T-cell (primary cell): ENCODE data around the gene PRKCA. TPM values are rescaled to one million over a fixed set of nuclear protein-coding genes. Genes with fewer than 3 reads are reported as not detected.
A peak's percentile ranks its signal among the peaks of the same experiment; 100 is the strongest.

ENCODE experiments used
- ATAC-seq, 4 experiments: fragments of 200-7000 bp in 3 of 4; fragments of 150-1000 bp in 1 of 4; cut with Tn5 transposase; replicated peaks in 1 of 4; 1 replicate in 3 of 4; 2 replicates in 1 of 4; pipeline ENCODE4 v1.10.0; 2021; ENCODE audit warnings: moderate library complexity in 3 of 4, mild to moderate bottlenecking in 2 of 4, moderate number of reproducible peaks in 1 of 4
- CTCF ChIA-PET, 2 donors: fragments of 300-600 bp; sonication (Branson Sonifier 250); formaldehyde crosslinking; loops; one replicate each; lab custom pipeline; 2022; ENCODE audit warnings: antibody characterized with exemption in 2 of 2; lab: Charles Lee
- POLR2A ChIA-PET, 2 donors: fragments of 300-600 bp; sonication (Branson Sonifier 250); formaldehyde crosslinking; loops; one replicate each; lab custom pipeline; 2022; ENCODE audit warnings: antibody characterized with exemption in 2 of 2; lab: Charles Lee
- DNase-seq, 35 experiments: peaks; one replicate each; pipeline versions ENCODE4 v3.0.0 to v3.0.0-alpha.2; 2013 to 2023
- H3K27ac ChIP-seq: one replicate; pipeline ENCODE4 v1.5.1; 2013; ENCODE audit warnings: low read length
- H3K27me3 ChIP-seq, 2 experiments: replicated peaks in 1 of 2; 1 replicate in 1 of 2; 2 replicates in 1 of 2; pipeline versions ENCODE4 v1.6.1 to v1.7.0; 2013; ENCODE audit warnings: low read length in 1 of 2, mixed read lengths in 1 of 2; ENCODE audit not compliant: control insufficient read depth in 2 of 2, insufficient read depth in 2 of 2; ENCODE audit errors: extremely low read depth in 1 of 2
- H3K36me3 ChIP-seq, 2 donors: 1 replicate in 1 of 2; 2 replicates in 1 of 2; pipeline versions ENCODE4 v1.6.1 to v1.7.0; 2013; ENCODE audit warnings: low read length in 1 of 2; ENCODE audit not compliant: control insufficient read depth in 2 of 2, insufficient read depth in 1 of 2; ENCODE audit errors: extremely low read depth in 1 of 2
- H3K4me1 ChIP-seq, 2 experiments: 1 replicate in 1 of 2; 2 replicates in 1 of 2; pipeline versions ENCODE4 v1.6.1 to v1.7.0; 2013; ENCODE audit warnings: low read length in 2 of 2, mixed read lengths in 1 of 2; ENCODE audit not compliant: insufficient read depth in 2 of 2, control insufficient read depth in 1 of 2; ENCODE audit errors: extremely low read depth in 1 of 2
- H3K4me3 ChIP-seq, 2 donors: 1 replicate in 1 of 2; 2 replicates in 1 of 2; pipeline versions ENCODE4 v1.5.1 to v1.7.0; 2013; ENCODE audit warnings: mild to moderate bottlenecking in 2 of 2, low read length in 1 of 2, moderate library complexity in 1 of 2; ENCODE audit not compliant: control insufficient read depth in 1 of 2; ENCODE audit errors: extremely low read depth in 1 of 2
- H3K9me3 ChIP-seq: 2 replicates; pipeline ENCODE4 v1.7.0; 2013
- H3K27ac Mint-ChIP-seq, 2 donors: one replicate each; pipeline ENCODE4 v1.8.0; 2020 to 2021; ENCODE audit warnings: mild to moderate bottlenecking in 2 of 2, mixed read lengths in 2 of 2
- H3K27me3 Mint-ChIP-seq, 2 donors: one replicate each; pipeline ENCODE4 v1.8.0; 2021 to 2022; ENCODE audit warnings: mixed read lengths in 2 of 2
- H3K36me3 Mint-ChIP-seq: one replicate; pipeline ENCODE4 v1.8.0; 2021; ENCODE audit warnings: mixed read lengths
- H3K4me1 Mint-ChIP-seq, 3 donors: one replicate each; pipeline ENCODE4 v1.8.0; 2020 to 2022; ENCODE audit warnings: mixed read lengths in 3 of 3, mild to moderate bottlenecking in 1 of 3
- H3K4me3 Mint-ChIP-seq, 3 donors: one replicate each; pipeline ENCODE4 v1.8.0; 2020 to 2022; ENCODE audit warnings: mild to moderate bottlenecking in 3 of 3, mixed read lengths in 3 of 3, moderate library complexity in 3 of 3
- H3K9me3 Mint-ChIP-seq, 3 donors: one replicate each; pipeline ENCODE4 v1.8.0; 2020 to 2022; ENCODE audit warnings: mixed read lengths in 3 of 3
- WGBS: methylation state at CpG from one replicate; pipeline ENCODE4 v1.1.5; 2013; ENCODE audit warnings: missing lambda C conversion rate; ENCODE audit not compliant: insufficient coverage; 5-methylcytosine and 5-hydroxymethylcytosine counted together
- total RNA-seq, 35 experiments: library from RNA in 6 of 35; stranded (reverse) in 6 of 35; fragments of 120-200 nt in 1 of 35; gene quantifications; one replicate each; pipeline versions ENCODE4 v1.2.1 to v1.2.4 and lab custom pipeline; 2013 to 2026

The PRKCA gene
- total RNA-seq, 5 donors from 2014 or later (not counting 1 experiment from before 2014, with no cell fraction given), result 75.9 to 128 (median 82.0) TPM

DNA sequence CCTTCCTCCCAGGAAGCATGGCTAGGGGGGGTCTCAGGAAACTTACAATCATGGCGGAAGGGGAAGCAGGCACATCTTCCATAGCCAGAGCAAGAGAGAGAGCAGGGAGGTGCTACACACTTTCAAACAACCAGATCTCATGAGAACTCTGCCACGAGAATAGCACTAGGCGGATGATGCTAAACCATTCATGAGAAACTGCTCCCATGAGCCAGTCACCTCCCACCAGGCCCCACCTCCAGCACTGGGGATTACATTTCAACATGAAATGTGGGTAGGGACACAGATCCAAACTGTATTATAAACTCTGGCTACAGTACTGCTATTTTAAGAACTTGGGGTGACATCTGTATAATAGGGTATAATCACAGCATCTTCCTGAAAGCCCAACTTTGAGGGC is 449.4 kb downstream of the PRKCA start:
- Histone ChIP-seq H3K36me3 (peaks cover 4 to 38% of the 10 kb centered on the region in 2 donors), H3K27ac (no peak overlapping the region), H3K9me3 (no peaks in the 10 kb centered on the region), H3K27me3 (no peaks in the 10 kb centered on the region), H3K4me1 (no peaks in the 10 kb centered on the region), H3K4me3 (no peak overlapping the region)
- DNase-seq (no peak), ATAC-seq (no peak)
- WGBS, result 100% methylated on average over 1 of the region's 3 CpGs
- ChIA-PET CTCF (interaction anchor here in 1 of 2 donors (0.7 kb wide), 1 partner anchor 45 kb away, joined by 3 read pairs; no protein-coding TSS in a partner anchor), POLR2A (no interaction called here)
- Mint-ChIP-seq H3K4me3 (no peak overlapping the region), H3K36me3 (peaks cover 70% of the 10 kb centered on the region), H3K4me1 (peaks cover 0 to 11% (median 0%) of the 10 kb centered on the region in 3 donors), H3K27ac (no peak overlapping the region), H3K9me3 (no peaks in the 10 kb centered on the region), H3K27me3 (no peaks in the 10 kb centered on the region)

DNA sequence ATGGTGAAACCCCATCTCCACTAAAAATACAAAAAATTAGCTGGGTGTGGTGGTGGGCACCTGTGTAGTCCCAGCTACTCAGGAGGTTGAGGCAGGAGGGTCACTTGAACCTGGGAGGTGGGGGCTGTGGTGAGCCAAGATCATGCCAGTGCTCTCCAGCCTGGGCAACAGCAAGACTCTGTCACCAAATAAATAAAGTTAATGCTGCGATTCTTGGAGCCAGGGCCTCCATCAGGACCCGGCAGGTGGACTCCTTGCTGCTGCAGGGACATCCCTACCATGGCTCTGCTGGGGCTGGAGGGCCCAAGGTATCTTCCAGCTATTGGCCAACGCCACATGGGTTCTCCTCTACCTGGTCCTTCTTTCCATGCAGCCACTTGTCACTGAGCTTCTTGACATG is 450.0 kb downstream of the PRKCA start:
- H3K4me3 ChIP-seq, result no peak overlapping the region
- Mint-ChIP-seq H3K4me3 (no peak overlapping the region), H3K36me3 (peaks cover 74% of the 10 kb centered on the region), H3K27ac (no peak overlapping the region), H3K4me1 (peaks cover 0 to 11% (median 0%) of the 10 kb centered on the region in 3 donors), H3K27me3 (no peaks in the 10 kb centered on the region), H3K9me3 (no peaks in the 10 kb centered on the region)
- WGBS, result 66% methylated on average over 3 of the region's 3 CpGs
- no peak overlapping the region for H3K27ac ChIP-seq
- ChIA-PET POLR2A (no interaction called here), CTCF (no interaction called here)
- no peaks in the 10 kb centered on the region for H3K9me3 ChIP-seq
- no peaks in the 10 kb centered on the region for H3K4me1 ChIP-seq
- ATAC-seq (no peak), DNase-seq (no peak)
- no peaks in the 10 kb centered on the region for H3K27me3 ChIP-seq
- peaks cover 4 to 35% of the 10 kb centered on the region in 2 donors for H3K36me3 ChIP-seq

DNA sequence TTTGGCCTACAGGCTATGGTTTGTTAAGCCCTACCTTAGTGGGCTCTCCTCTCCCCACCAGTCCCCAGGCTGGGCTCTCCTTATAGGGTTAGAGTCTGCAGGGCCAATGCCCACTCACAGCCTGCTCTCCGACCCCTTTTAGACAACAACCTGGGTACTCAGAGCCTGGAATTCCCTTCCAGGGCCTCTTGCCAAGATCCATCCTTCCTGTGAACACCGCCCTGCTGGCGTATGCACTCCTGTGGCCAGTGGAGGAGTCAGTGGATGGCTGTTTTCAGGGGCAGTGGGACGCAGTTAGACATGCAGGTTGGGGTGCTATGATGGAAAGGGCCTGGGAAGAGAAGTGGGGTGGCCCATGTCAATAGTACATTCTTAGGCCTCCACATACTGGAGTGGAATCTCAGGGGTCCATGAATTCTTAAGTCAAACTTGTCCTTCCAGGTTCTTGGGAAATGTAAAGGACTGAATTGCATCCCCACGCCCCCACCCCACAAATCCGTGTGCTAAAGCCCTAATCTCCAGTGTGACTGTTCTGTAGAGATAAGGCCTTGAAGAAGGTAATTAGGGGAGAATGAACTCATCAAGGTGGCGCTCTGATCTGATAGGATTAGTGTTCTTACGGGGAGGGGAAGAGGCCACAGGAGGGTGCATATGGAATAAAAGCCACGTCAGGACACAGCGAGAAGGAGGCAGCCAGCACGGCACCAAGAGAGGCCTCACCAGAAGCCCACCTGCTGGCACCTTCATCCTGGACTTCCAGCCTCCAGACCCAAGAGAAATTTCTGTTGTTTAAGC is 450.9 kb downstream of the PRKCA start:
- no peaks in the 10 kb centered on the region for H3K4me1 ChIP-seq

DNA sequence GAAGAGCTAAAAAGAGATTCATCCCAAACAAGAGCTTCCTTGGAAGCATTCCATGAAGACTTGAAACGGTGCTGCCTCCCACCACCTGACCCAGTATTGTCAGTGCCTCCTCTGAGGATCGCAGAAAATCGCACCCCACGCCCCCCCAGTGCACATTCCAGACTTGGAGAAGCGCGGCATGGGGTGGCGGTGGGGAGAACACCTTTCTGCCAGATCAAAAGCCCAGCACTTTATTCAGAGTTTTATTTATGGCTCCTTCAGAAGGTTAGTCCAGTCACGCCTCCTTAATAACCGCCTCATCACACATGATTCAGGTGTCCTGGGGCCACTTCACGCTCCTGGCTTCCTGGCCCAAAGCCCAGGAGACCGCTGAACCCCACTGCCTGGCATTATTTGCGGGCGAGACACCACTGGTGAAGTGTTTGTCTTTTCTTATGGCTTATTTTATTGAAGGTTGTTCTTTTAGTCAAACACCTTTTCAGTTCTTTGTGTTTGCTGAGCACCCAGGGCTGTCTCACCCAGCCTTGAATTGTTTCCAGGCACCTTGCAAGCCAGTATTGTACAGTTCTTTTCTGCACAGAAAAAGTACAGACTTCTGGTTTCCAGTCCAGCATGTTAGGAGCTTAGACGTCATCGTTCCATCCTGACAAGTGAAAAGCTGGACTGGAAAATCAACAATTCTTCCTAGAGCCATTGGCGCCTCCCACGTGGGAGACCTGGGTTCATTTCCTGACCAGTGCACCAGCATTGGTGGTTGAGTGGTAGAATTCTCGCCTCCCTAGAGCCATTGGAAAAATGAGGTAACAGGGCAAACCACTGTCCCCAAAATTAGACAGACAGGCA is 452.9 kb downstream of the PRKCA start:
- H3K27ac Mint-ChIP-seq, result no peak overlapping the region
- H3K36me3 Mint-ChIP-seq, result peaks cover 63% of the 10 kb centered on the region
- ChIA-PET CTCF (no interaction called here), POLR2A (no interaction called here)
- Histone ChIP-seq H3K36me3 (peaks cover 4 to 18% of the 10 kb centered on the region in 2 donors), H3K27ac (no peak overlapping the region), H3K4me1 (no peaks in the 10 kb centered on the region), H3K9me3 (no peaks in the 10 kb centered on the region), H3K27me3 (no peaks in the 10 kb centered on the region), H3K4me3 (no peak overlapping the region)
- DNase-seq (no peak), ATAC-seq (no peak)
- H3K4me3 Mint-ChIP-seq, result no peak overlapping the region
- 93% methylated on average over 11 of the region's 18 CpGs for WGBS
- H3K9me3 Mint-ChIP-seq, result no peaks in the 10 kb centered on the region
- peaks cover 0 to 6% (median 0%) of the 10 kb centered on the region in 3 donors for H3K4me1 Mint-ChIP-seq
- no peaks in the 10 kb centered on the region for H3K27me3 Mint-ChIP-seq

More for the DNA sequence above, 450.9 kb downstream of the PRKCA start:
- H3K9me3 Mint-ChIP-seq, result no peaks in the 10 kb centered on the region
- WGBS, result 85% methylated on average over 5 of the region's 11 CpGs
- CTCF ChIA-PET, result no interaction called here
- no peak overlapping the region for H3K4me3 ChIP-seq
- no peaks in the 10 kb centered on the region for H3K9me3 ChIP-seq
- ATAC-seq, result no peak
- no peak overlapping the region for H3K27ac Mint-ChIP-seq
- peaks cover 0 to 9% (median 0%) of the 10 kb centered on the region in 3 donors for H3K4me1 Mint-ChIP-seq
- no peak overlapping the region for H3K27ac ChIP-seq
- peaks cover 4 to 28% of the 10 kb centered on the region in 2 donors for H3K36me3 ChIP-seq
- no peak overlapping the region for H3K4me3 Mint-ChIP-seq
- DNase-seq, result no peak
- H3K36me3 Mint-ChIP-seq, result peaks cover 69% of the 10 kb centered on the region
- no peaks in the 10 kb centered on the region for H3K27me3 ChIP-seq
- no peaks in the 10 kb centered on the region for H3K27me3 Mint-ChIP-seq
- POLR2A ChIA-PET, result no interaction called here

DNA sequence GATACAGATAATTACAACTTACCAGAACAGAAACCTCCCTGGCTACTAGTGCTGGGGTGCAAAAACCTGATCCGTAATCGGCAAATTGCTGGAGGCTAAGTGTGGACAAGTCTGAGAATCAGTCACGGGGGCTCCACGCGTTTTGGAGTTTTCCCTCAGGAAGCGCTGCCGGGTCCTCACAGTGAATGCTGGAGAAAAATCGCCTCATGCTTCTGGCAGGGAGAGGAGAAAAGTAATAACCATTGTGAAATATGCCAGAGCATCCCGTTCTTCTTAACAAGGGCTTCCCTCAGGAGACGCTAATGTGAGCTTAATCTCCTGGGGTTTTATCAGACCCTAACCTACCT is 453.5 kb downstream of the PRKCA start:
- Mint-ChIP-seq H3K4me1 (peaks cover 0 to 6% (median 0%) of the 10 kb centered on the region in 3 donors), H3K9me3 (no peaks in the 10 kb centered on the region), H3K36me3 (peaks cover 60% of the 10 kb centered on the region), H3K4me3 (no peak overlapping the region), H3K27ac (no peak overlapping the region), H3K27me3 (no peaks in the 10 kb centered on the region)
- POLR2A ChIA-PET, result no interaction called here
- Histone ChIP-seq H3K27me3 (no peaks in the 10 kb centered on the region), H3K9me3 (no peaks in the 10 kb centered on the region), H3K4me1 (no peaks in the 10 kb centered on the region), H3K36me3 (peaks cover 4 to 12% of the 10 kb centered on the region in 2 donors), H3K4me3 (no peak overlapping the region), H3K27ac (no peak overlapping the region)
- no peak for DNase-seq
- CTCF ChIA-PET, result no interaction called here
- 96% methylated on average over 8 of the region's 10 CpGs for WGBS
- ATAC-seq, result no peak

DNA sequence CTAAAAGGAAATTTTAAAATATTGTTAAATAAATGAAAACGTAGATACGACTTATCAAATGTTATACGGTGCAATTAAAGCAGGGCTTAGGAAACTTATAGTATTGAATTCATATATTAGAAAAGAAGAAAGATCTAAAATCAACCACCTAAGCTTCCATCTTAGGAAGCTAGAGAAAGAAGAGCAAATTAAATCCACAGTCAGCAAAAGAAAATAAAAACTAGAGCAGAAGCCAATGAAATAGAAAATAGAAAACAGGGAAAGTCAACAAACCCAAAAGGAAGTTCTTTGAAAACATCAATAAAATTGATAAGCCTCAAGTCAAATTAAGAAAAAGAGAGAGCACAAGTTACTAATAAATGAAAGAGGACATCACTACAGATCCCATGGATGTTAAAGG is 457.9 kb downstream of the PRKCA start:
- Histone ChIP-seq H3K27ac (no peak overlapping the region), H3K36me3 (peaks cover 2% of the 10 kb centered on the region in 2 donors), H3K4me3 (no peak overlapping the region), H3K27me3 (no peaks in the 10 kb centered on the region), H3K9me3 (no peaks in the 10 kb centered on the region), H3K4me1 (no peaks in the 10 kb centered on the region)
- ChIA-PET CTCF (no interaction called here), POLR2A (no interaction called here)
- Mint-ChIP-seq H3K4me3 (no peak overlapping the region), H3K27ac (peak overlapping the region in 1 of 2 donors; percentile 32), H3K27me3 (no peaks in the 10 kb centered on the region), H3K9me3 (no peaks in the 10 kb centered on the region), H3K36me3 (peaks cover 37% of the 10 kb centered on the region), H3K4me1 (peaks cover 0 to 6% (median 0%) of the 10 kb centered on the region in 3 donors)
- whole genome bisulfite sequencing, result no CpG with 5 or more reads among the region's 3 CpGs
- ATAC-seq, result no peak
- no peak for DNase-seq
